Stimulated activated naive CD4-positive, alpha-beta T cell (primary cell): Measurements from ENCODE around the gene GRIN2A.

Experiments
- DNase-seq, 6 experiments: peaks; one replicate each; lab custom pipeline; 2025; lab: John Stamatoyannopoulos, UW

The GRIN2A gene

DNA sequence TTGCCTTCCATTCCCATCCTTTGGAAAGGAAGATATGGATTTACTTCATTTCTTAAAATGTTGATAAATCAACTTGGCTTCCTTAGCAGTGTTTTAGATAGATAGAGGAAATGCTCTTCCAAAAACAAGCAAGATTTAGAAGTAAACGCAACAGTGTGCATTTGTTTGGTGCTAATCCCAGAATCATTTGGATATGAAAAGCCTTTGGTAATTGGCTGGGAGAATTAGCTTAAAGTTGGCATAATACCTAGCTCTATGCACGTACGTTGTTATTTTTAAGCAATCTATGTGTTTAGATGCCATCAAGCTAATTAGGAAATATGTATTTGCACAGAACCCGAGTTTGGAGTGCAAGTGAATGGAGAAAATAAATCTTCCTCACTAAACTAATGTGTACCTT lies 415.3 kb downstream of the GRIN2A start:
- DNase-seq, result no peak

DNA sequence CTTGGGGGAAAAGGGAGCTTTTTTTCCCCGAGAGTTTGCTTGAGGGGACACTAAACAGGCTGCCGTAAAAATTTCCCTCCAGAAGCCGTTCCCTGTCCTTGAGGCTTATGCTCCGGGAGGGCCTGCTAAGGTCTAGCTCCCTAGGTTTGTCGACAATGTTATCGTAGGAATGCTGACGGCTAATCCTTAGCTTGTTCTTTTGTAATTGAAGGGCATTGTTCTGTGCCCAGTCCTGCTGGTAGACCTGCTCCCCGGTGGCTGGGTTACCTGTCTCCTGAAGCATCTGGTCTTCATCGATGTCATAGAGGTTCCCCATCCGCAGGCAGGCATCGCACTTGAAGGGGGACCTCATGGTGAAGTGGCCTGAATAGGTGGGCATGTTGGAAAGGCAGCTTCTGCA lies 418.7 kb downstream of the GRIN2A start:
- DNase-seq, result no peak

DNA sequence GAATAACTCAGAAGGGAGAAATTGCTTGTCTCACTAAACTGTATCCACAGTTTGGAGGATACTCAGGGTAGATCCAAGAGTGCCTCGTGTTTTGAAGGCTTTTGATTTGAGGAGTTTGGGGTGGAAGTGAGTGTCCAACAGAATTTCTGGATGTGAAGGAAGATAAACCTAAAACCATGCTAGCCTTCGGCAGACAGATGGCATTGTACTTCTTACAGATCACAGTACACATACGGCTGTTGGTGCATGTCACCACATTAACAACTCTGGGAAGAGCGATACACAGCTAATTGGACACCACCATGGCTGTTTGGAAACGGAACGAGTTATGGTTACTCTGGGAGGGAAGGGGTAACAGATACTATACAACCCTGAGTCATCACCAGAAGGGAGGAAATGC lies 420.4 kb downstream of the GRIN2A start:
- DNase-seq, result no peak

DNA sequence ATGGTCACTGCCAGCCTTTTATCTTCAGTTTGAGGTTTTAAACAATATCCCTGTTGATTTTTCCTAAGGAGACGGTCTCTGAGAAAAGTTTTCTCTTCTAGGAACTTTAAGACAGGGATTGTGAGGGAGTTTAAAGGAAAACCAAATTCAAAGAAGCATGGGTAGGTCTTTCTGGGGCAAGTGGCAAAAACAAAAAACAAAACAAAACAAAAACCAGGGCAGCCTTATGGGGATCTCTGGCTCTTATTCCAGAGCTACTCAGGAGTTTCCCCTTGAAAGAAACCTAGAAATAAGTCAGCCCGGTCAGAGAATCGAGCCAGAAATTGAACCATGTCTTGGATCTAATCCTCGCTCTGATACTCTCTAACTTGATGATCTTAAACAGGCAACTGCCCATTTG lies 424.5 kb downstream of the GRIN2A start:
- DNase-seq, result no peak

DNA sequence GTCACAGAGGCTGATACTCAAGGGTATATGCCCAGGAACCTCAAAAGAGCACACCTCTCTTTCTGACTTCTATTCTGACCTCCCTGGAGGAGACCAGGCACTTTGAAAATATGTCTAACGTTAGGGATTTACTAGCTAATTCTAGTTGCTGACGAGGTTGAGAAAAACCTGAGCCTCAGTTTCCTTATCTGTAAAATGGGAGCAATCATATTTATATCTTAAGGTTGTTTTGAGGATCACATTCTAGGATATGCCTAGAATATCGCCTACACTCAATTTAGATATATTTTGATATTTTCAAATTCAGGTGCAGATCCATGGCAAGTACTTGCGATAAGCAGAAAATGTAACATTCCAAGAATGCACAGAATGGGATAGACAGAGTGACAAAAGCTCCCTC lies 425.8 kb downstream of the GRIN2A start:
- DNase-seq, result no peak

DNA sequence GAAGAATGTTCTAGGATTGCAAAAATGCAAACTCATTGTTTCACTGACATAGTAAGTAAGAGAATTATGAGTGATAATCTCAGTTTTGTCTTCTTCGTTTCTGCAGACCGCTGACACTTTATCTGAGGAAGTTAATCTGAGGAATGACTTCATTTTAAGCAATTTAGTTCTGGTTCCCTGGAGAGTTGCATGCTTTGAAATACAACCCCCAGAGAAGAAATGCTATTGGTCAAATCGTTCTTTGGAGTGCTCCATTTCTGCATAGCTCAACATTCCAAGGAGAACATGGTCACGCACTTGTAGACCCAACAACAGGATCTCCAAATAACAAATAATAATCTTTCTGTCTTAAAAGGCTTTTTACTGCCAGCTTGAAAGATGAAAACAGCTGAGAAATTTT lies 427.1 kb downstream of the GRIN2A start:
- no peak for DNase-seq

DNA sequence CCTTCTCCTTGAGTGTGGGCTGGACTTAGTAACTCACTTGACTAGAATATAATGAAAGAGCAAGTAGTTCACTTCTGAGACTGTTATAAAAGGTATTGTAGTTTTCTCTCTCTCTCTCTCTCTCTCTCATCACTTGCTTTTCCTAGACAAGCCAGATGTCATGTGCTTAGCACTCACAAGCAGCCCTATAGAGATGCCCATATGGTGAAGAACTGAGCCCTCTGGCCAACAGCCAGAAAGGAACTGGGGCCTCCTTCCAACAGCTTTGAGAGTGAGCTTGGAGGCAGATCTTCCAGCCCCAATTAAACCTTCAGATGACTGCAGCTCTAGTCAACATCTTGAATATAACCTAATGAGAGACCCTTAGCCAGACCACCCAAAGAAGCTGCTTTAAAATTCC lies 440.5 kb downstream of the GRIN2A start:
- DNase-seq, result no peak

DNA sequence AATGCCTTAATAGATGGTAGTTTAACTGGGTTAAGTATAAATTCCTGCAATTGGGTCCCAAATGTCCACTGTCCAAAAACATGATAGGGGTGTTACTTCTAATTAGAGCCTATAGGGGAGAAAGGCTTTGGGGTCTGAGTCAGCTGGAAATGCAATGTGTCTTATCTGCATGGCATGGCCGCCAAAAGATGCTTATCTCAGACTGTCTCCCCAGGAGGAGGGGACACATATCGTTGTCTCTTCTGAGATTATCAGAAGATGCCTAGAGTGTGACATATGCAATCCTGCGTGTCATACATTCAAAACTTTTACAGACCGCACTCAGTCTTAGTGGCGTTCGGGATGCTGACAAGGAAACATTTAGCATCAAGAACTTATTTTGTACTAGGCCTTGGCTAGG lies 442.9 kb downstream of the GRIN2A start:
- no peak for DNase-seq

DNA sequence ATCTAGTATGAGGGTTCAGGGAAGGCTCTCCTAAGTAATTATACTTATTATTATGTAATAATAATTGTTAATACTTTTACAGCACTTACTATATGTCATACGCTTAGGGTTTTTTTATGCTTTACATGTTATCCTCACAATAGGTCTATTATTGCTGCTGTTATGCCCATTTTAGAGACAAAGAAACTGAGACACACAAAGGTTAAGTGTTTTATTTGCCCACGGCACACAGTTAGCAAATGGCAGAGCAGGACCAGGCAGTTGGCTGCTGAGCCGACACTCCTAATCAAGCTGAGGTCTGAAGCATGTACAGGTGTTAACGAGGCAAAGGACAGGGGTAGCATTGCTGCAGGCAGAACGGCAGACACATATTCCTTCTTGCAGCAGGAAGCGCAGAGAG lies 443.5 kb downstream of the GRIN2A start:
- no peak for DNase-seq

DNA sequence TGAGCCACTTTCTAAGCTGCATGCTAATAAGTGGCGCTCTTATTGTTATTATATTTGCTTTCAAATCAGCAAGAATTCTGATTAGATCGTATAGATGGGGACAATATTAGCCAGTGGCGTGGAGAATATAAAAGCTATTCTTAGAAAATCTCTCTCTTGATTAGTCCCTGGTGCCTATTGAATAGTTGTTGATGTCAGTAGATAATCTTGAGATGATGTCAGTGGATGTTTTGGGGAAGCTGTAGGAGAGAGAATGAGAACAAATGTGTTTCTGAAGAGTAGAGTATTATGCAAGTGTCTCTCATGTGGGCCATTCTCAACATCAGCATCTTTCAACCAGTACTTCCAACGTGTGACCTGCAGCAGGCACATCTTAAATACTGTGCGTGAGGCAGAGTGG lies 445.7 kb downstream of the GRIN2A start:
- DNase-seq, result no peak

DNA sequence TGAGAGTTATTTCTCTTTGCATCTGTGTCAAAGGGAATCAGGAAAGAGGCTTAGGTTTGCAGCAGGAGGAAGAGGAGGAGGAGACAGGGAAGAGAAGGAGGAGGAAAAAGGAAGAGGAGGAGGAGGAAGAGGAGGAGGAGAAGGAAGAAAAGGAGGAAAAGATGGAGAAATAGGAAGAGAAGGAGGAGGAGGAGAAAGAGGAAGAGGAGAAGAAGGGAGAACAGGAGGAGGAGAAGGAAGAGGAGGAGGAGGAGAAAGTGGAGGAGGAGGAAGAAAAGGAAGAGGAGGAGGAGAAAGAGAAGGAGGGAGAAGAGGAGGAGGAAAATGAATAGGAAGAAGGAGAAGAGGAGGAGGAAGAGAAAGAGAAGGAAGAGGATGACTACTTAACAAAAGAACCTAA lies 459.1 kb downstream of the GRIN2A start:
- DNase-seq, result no peak

DNA sequence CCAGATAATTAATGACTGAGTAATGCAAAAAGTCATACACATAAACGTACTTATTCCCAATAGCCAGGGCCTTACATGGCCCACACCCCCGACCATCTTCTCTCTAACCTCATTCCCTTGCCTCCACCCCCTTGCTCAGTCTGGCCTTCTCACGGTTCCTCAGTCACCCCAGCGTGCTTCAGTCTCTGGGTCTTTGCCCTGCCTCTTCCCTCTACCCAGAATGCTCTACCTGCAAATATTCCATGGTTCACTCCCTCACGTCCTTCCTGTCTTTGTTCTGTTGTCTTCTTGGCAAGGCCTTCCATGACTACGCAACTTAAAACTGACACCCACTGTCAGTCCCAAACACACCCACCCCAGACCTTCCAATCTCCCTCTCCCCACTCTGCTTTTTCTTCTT lies 468.3 kb downstream of the GRIN2A start:
- no peak for DNase-seq

DNA sequence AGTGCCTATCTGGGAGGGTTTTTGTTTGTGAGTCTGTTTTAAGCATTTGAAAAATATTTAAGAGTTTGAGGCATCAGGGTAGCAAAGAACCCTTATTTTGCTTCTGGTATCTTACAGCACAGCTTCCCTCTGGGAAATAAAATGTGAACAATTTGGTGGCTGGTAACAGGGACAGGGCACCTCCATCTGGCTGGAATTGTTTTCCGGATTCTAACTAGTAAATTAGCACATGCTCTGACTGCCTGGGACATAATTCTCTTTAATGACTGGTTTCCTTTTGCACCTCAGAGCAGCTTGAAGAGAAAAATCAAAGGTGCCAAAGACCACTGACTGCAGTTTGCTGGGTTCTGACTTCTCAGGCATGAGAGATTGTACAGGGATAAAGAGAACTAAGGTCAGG lies 469.1 kb downstream of the GRIN2A start:
- DNase-seq, result no peak

DNA sequence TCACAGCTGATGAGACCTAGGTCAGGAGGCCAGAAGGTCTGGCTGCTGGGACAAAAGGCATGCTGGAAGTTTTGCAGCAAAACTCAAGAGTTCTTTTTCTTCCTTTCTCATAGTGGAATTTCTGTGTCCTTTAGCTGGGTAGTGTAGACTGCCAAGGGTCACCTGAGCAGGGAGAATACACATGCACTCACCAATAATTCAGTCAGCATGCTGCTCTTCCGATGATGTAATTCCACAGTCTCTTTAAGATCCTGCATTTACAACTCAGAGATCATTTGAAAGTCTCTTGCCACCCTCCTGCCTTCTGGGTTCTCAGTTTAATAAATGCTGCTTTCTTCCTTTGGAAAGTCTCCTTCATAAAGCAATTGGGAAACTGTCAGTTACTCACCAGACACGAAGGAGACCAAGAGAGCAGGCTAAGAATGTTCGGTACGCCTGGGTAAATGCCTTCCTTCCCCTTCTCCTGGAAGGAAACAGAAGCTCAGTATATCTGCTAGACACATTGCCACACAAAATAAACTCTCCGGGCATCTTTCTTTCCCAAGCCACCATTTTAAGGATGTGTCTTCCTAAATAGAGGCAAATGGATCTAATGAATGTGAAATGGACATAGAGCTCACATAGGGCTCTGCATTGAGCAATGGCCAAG lies 473.1 kb downstream of the GRIN2A start:
- DNase-seq, result no peak

DNA sequence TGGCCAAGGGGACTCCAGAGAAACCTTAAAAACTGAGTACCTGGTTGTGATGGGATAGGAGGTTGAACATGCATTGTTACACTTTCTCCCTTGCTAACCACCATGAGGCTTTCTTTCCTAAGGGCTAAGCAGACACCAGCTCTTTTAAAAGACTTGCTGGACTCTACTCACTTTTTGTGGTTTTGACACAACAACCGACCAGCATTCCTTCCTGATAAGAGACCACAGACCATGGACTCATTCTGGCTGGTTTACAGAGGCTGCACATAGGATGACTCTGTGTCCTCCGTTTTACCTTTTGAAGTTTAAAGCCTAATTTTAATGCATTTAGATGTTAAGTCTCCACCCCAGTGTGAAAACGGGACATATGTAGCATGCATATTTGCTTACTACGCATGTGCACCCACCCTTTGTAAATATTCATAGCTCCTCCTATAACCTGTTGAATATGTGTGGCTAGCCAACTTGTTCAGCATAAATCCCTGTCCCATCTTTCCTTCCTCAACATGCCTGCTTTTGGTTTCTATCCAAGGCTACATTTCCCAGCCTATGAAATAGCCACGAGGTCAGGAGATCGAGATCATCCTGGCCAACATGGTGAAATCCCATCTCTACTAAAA lies 475.9 kb downstream of the GRIN2A start:
- no peak for DNase-seq

DNA sequence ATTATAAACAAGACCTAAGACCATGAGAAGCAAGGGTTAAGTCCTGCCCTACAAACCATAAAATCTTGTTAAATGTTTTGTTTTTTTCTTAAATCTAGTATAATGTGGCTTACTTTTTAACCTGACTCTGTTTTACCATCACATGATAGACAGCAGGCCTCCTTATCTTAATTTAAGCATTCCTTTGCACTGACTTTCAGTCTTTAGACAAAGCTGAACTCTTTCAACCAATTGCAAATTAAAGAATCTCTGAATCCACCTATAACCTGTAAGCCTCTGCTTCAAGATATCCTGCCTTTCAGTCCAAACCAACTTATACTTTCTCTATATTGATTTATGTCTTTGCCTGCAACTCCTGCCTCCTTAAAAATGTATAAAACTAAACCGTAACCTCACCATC lies 478.5 kb downstream of the GRIN2A start:
- DNase-seq, result no peak
